Neutrophil (primary cell): ENCODE results near the gene VPS50.
"Not testable (repeated sequence)": the region's sequence is repeated elsewhere in the genome, so short reads cannot be mapped to it uniquely, and the experiment has no call there.

Source experiments
- H3K27ac ChIP-seq: fragments of 200-600 bp; sonication (generic); 2 replicates; pipeline ENCODE4 v1.5.1; 2016; ENCODE audit warnings: mild to moderate bottlenecking, moderate library complexity
- H3K27me3 ChIP-seq: fragments of 200-600 bp; sonication (generic); 2 replicates; pipeline ENCODE4 v1.6.0; 2016; ENCODE audit warnings: mild to moderate bottlenecking
- H3K36me3 ChIP-seq: fragments of 200-600 bp; sonication (generic); 2 replicates; pipeline ENCODE4 v1.5.1; 2017
- H3K4me1 ChIP-seq, 2 experiments: fragments of 200-600 bp in 1 of 2; sonication (generic) in 1 of 2; 1 replicate in 1 of 2; 2 replicates in 1 of 2; pipeline versions ENCODE4 v1.5.1 to v1.6.1; 2013 to 2016; ENCODE audit warnings: low read depth in 1 of 2, low read length in 1 of 2, mild to moderate bottlenecking in 1 of 2, moderate library complexity in 1 of 2; ENCODE audit not compliant: control insufficient read depth in 1 of 2, insufficient read depth in 1 of 2
- H3K4me3 ChIP-seq, 2 experiments: fragments of 200-600 bp in 1 of 2; sonication (generic) in 1 of 2; 1 replicate in 1 of 2; 2 replicates in 1 of 2; pipeline ENCODE4 v1.5.1; 2013 to 2016; ENCODE audit warnings: low read depth in 1 of 2, low read length in 1 of 2, mild to moderate bottlenecking in 1 of 2, moderate library complexity in 1 of 2
- H3K9me3 ChIP-seq: fragments of 200-600 bp; sonication (generic); 2 replicates; pipeline ENCODE4 v1.5.1; 2016
- TF ChIP-seq, protein P1 (sequence below): fragments of 200-600 bp; sonication (generic); IDR thresholded peaks from 2 replicates; pipeline ENCODE4 v1.5.1; 2016; ENCODE audit warnings: antibody characterized with exemption

VPS50 gene

DNA sequence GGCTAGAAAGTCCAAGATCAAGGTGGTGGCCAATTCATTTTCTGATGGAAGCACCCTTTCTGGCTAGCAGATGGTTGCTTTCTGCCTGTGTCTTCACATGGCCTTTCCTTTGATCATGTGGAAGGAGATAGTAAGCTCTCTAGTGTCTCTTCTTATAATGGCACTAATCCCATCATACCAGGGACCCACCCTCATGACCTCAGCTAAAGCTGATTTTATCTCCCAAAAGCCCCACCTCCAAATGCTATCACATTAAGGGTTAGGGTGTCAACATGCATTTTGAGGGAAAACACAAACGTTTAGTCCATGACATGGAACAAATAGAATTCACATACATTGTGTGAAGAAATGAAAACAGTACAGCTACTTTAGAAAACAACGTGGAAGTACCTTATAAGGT is 100.0 kb downstream of the VPS50 start:
- no peaks in the 10 kb centered on the region for H3K27me3 ChIP-seq
- H3K4me3 ChIP-seq: no peak overlapping the region
- TF ChIP-seq, protein P1, sequence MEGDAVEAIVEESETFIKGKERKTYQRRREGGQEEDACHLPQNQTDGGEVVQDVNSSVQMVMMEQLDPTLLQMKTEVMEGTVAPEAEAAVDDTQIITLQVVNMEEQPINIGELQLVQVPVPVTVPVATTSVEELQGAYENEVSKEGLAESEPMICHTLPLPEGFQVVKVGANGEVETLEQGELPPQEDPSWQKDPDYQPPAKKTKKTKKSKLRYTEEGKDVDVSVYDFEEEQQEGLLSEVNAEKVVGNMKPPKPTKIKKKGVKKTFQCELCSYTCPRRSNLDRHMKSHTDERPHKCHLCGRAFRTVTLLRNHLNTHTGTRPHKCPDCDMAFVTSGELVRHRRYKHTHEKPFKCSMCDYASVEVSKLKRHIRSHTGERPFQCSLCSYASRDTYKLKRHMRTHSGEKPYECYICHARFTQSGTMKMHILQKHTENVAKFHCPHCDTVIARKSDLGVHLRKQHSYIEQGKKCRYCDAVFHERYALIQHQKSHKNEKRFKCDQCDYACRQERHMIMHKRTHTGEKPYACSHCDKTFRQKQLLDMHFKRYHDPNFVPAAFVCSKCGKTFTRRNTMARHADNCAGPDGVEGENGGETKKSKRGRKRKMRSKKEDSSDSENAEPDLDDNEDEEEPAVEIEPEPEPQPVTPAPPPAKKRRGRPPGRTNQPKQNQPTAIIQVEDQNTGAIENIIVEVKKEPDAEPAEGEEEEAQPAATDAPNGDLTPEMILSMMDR: no peak
- no peaks in the 10 kb centered on the region for H3K36me3 ChIP-seq
- H3K27ac ChIP-seq: no peak overlapping the region
- no peaks in the 10 kb centered on the region for H3K9me3 ChIP-seq
- no peaks in the 10 kb centered on the region for H3K4me1 ChIP-seq

DNA sequence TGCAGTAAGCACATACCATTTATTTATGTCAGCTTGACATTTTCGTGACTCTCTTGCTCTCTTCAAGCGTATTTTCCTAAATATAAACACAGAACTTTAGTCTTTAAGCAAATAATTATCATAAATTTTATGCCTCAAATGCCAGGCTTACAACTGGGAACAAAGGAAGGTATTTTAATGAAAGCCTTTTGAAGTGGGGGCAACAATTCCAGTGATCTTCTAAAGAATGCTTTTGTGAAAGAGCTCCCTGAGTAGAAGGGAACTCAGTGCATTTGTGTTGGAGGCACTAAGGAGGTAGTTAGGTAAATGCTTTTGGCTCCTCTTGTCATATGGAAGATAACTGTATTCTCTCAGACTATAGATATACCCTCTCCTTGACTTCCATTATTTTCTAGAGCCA is 104.9 kb downstream of the VPS50 start:
- TF ChIP-seq, protein P1: no peak
- Histone ChIP-seq H3K27ac (no peak overlapping the region), H3K4me3 (no peak overlapping the region), H3K36me3 (peaks cover 8% of the 10 kb centered on the region), H3K9me3 (no peaks in the 10 kb centered on the region), H3K27me3 (no peaks in the 10 kb centered on the region), H3K4me1 (no peaks in the 10 kb centered on the region)

DNA sequence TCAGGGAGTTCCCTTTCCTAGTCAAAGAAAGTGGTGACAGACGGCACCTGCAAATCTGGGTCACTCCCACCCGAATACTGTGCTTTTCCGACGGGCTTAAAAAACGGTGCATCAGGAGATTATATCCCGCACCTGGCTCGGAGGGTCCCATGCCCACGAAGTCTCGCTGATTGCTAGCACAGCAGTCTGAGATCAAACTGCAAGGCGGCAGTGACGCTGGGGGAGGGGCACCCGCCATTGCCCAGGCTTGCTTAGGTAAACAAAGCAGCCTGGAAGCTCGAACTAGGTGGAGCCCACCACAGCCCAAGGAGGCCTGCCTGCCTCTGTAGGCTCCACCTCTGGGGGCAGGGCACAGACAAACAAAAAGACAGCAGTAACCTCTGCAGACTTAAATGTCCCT is 110.0 kb downstream of the VPS50 start:
- not testable (repeated sequence) for H3K9me3 ChIP-seq, H3K27ac ChIP-seq, H3K4me1 ChIP-seq, H3K4me3 ChIP-seq, H3K36me3 ChIP-seq, H3K27me3 ChIP-seq

DNA sequence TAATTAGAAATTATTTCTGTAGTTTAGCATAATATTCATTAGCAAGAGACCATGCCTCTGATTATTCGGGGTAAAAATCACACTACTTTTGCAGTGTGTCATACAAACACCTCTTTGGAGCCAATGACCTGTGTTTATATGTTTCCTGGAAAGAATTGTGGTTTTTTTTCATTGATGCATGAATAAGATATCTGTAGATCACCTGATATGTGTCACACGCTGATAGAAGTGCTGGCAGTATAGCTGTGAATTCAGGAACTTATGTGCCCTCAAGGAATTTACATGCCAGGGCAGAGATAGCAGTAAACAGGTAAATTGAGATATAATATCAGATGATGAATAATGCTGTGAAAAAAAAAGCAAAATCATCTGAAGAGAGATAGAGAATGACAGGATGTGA is 118.2 kb downstream of the VPS50 start:
- TF ChIP-seq, protein P1: no peak
- no peak overlapping the region for H3K4me3 ChIP-seq
- H3K36me3 ChIP-seq: no peaks in the 10 kb centered on the region
- no peak overlapping the region for H3K27ac ChIP-seq
- no peaks in the 10 kb centered on the region for H3K27me3 ChIP-seq
- H3K9me3 ChIP-seq: no peaks in the 10 kb centered on the region
- no peaks in the 10 kb centered on the region for H3K4me1 ChIP-seq

DNA sequence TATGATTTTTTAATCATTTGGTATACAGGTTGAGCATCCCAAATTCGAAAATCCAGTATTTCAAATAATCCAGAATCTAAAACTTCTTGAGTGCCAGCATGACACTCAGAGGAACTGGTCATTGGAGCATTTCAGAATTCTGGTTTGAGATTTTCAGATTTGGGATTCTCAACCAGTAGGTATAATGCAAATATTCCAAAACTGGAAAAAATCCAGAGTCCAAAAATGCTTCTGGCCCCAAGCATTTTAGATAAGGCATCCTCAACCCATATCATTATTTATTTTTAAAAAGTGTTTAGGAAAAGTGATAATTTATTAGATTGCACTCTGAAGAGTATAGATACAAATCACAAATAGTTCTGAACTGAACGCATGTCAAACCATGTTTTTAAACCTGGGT is 120.7 kb downstream of the VPS50 start:
- Histone ChIP-seq H3K9me3 (no peaks in the 10 kb centered on the region), H3K36me3 (no peaks in the 10 kb centered on the region), H3K27me3 (no peaks in the 10 kb centered on the region), H3K4me1 (no peaks in the 10 kb centered on the region), H3K4me3 (no peak overlapping the region), H3K27ac (no peak overlapping the region)
- TF ChIP-seq, protein P1: no peak

DNA sequence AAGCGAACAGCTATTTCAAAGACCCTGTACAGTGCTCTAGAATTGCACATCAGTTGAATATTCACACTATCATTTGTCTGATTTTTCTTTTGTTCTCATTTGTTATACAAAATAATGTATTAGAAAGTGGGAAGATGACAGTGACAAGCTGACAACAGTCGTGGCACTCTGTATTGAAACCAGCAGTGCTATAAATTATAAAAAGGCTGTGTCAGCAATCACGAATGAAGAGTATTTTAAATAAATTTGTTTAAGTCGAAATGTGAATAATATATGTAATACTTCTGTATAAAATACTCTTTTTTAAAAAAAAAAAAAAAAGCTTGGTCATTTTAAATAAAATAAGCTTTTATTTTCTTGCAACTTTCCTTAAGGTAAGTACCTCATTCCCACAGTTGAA is 122.6 kb downstream of the VPS50 start:
- TF ChIP-seq, protein P1: no peak
- H3K4me3 ChIP-seq: no peak overlapping the region
- no peaks in the 10 kb centered on the region for H3K4me1 ChIP-seq
- H3K36me3 ChIP-seq: no peaks in the 10 kb centered on the region
- H3K9me3 ChIP-seq: no peaks in the 10 kb centered on the region
- no peak overlapping the region for H3K27ac ChIP-seq
- no peaks in the 10 kb centered on the region for H3K27me3 ChIP-seq
